Mammary epithelial cell (primary cell): Measurements from ENCODE around the gene CPED1.

Experiments used
- EZH2 ChIP-seq: IDR thresholded peaks from 2 replicates; pipeline ENCODE4 v1.6.1; 2012; ENCODE audit warnings: low read length, inconsistent platforms, borderline replicate concordance
- TF ChIP-seq, protein P1 (sequence below), 2 donors: IDR thresholded peaks in 1 of 2; conservative IDR thresholded peaks in 1 of 2; 2 replicates each; pipeline ENCODE4 v1.5.1; 2011 to 2012; ENCODE audit warnings: inconsistent platforms in 2 of 2, low read length in 2 of 2, mild to moderate bottlenecking in 2 of 2, control low read depth in 1 of 2, low read depth in 1 of 2; ENCODE audit not compliant: insufficient read depth in 1 of 2; ENCODE audit errors: extremely low read depth in 1 of 2

DNA sequence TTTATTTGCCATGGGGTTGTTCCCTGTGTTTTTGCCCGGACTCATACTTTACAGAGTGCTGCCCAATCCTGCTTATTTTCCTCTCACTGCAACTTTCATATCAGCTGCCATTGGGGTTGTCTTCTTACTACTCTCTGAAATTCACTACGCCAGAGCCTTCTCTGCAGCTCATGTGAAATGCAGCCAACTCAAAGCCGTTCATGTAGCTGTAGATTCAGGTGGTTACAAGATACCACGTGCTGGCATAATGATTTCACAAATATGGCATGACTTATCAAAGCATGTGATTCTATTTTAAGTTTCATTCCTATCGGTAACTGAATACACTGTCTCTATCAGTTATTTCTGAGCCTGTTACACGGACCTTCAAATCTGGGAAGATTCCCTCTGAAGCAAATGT is 210.0 kb downstream of the CPED1 start:
- TF ChIP-seq EZH2 = no peak
- TF ChIP-seq, protein P1, sequence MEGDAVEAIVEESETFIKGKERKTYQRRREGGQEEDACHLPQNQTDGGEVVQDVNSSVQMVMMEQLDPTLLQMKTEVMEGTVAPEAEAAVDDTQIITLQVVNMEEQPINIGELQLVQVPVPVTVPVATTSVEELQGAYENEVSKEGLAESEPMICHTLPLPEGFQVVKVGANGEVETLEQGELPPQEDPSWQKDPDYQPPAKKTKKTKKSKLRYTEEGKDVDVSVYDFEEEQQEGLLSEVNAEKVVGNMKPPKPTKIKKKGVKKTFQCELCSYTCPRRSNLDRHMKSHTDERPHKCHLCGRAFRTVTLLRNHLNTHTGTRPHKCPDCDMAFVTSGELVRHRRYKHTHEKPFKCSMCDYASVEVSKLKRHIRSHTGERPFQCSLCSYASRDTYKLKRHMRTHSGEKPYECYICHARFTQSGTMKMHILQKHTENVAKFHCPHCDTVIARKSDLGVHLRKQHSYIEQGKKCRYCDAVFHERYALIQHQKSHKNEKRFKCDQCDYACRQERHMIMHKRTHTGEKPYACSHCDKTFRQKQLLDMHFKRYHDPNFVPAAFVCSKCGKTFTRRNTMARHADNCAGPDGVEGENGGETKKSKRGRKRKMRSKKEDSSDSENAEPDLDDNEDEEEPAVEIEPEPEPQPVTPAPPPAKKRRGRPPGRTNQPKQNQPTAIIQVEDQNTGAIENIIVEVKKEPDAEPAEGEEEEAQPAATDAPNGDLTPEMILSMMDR (conservative IDR thresholded peaks at IDR 0.05 in 1 of 2, IDR thresholded peaks at IDR 0.05 in 1 of 2; ENCODE audit: extremely low read depth in 1 of 2, insufficient read depth in 1 of 2, low read depth in 1 of 2, low read length in 2 of 2) = no peak
